K562 (cell line): ENCODE results near the gene FGD1. TPM values are rescaled to one million over a fixed set of nuclear protein-coding genes. Genes with fewer than 3 reads are reported as not detected.

Experiments
- ATAC-seq: fragments of 200-7000 bp; cut with Tn5 transposase; 3 replicates; pipeline ENCODE4 v1.9.1; 2020; ENCODE audit warnings: moderate library complexity
- BruUV-seq: library from RNA; stranded (reverse); fragments of 400-500 nt; replicated peaks from 2 replicates; lab custom pipeline; 2021; lab: Mats Ljungman, UMichigan
- CTCF ChIA-PET: fragments of 300-600 bp; formaldehyde crosslinking; extraction: SDS; loops from one replicate; lab custom pipeline; 2021; ENCODE audit warnings: low intra/inter-chr PET ratio; lab: Yijun Ruan, JAX
- POLR2A ChIA-PET: fragments of 300-600, 350-650 bp; sonication (Branson Sonifier 250); formaldehyde crosslinking; extraction: SDS; loops from one replicate; lab custom pipeline; 2021; ENCODE audit warnings: antibody characterized with exemption, inconsistent platforms; lab: Yijun Ruan, JAX
- DNase-seq, 4 experiments: peaks; one replicate each; pipeline versions ENCODE4 v3.0.0 to v3.0.0-alpha.2; 2011 to 2018; ENCODE audit warnings: low spot score in 3 of 4, mixed read lengths in 3 of 4; ENCODE audit errors: extremely low read depth in 1 of 4
- FAIRE-seq: peaks from 2 replicates; lab custom pipeline; 2011; peaks lifted over from hg19 to GRCh38; lab: Jason Lieb, UNC
- H2AFZ ChIP-seq: 2 replicates; pipeline ENCODE4 v1.6.0; 2011; ENCODE audit warnings: low read depth, low read length, control low read depth, inconsistent platforms
- H3K27ac ChIP-seq: fragments of 200-600 bp; 3 replicates; pipeline ENCODE4 v1.8.0; 2011; ENCODE audit warnings: low read depth, mild to moderate bottlenecking, control low read depth, inconsistent platforms, low read length, moderate library complexity, mixed read lengths; ENCODE audit errors: extremely low read depth
- H3K27me3 ChIP-seq, 2 experiments: fragments of 300-600 bp in 1 of 2; 2 replicates in 1 of 2; 3 replicates in 1 of 2; pipeline versions ENCODE4 v1.6.0 to v1.8.0; 2011; ENCODE audit warnings: inconsistent platforms in 2 of 2, low read length in 2 of 2, mild to moderate bottlenecking in 1 of 2, mixed read lengths in 1 of 2, moderate library complexity in 1 of 2; ENCODE audit not compliant: control insufficient read depth in 2 of 2, insufficient read depth in 2 of 2
- H3K36me3 ChIP-seq: fragments of 300-600 bp; 3 replicates; pipeline ENCODE4 v1.8.0; 2011; ENCODE audit warnings: mild to moderate bottlenecking, low read length, inconsistent platforms; ENCODE audit not compliant: control insufficient read depth, insufficient read depth
- H3K4me1 ChIP-seq, 2 experiments: fragments of 200-600 bp in 1 of 2; replicated peaks in 1 of 2; 2 replicates in 1 of 2; 3 replicates in 1 of 2; pipeline versions ENCODE4 v1.5.1 to v1.8.0; 2011; ENCODE audit warnings: inconsistent platforms in 2 of 2, low read length in 2 of 2, mild to moderate bottlenecking in 1 of 2, mixed read lengths in 1 of 2, moderate library complexity in 1 of 2; ENCODE audit not compliant: control insufficient read depth in 2 of 2, insufficient read depth in 2 of 2
- H3K4me2 ChIP-seq: 2 replicates; pipeline ENCODE4 v1.6.1; 2011; ENCODE audit warnings: low read length, control low read depth, inconsistent platforms, mixed read lengths; ENCODE audit not compliant: insufficient read depth
- H3K4me3 ChIP-seq: fragments of 200-600 bp; sonication (generic), shearing (Covaris generic); 2 replicates; pipeline ENCODE4 v1.5.1; 2016; ENCODE audit warnings: control low read depth, inconsistent platforms
- H3K79me2 ChIP-seq: fragments of 200-600 bp; 3 replicates; pipeline ENCODE4 v1.8.0; 2011; ENCODE audit warnings: low read length, inconsistent platforms; ENCODE audit not compliant: control insufficient read depth, insufficient read depth
- H3K9ac ChIP-seq, 2 experiments: 2 replicates each; pipeline versions ENCODE4 v1.6.0 to v1.6.1; 2011; ENCODE audit warnings: low read depth in 2 of 2, low read length in 2 of 2, control low read depth in 1 of 2, inconsistent platforms in 1 of 2, mild to moderate bottlenecking in 1 of 2, mixed read lengths in 1 of 2; ENCODE audit not compliant: insufficient read depth in 1 of 2
- H3K9me1 ChIP-seq: one replicate; pipeline ENCODE4 v1.6.0; 2011; ENCODE audit warnings: inconsistent platforms, mild to moderate bottlenecking, low read length, moderate library complexity; ENCODE audit not compliant: control insufficient read depth, insufficient read depth
- H3K9me3 ChIP-seq: replicated peaks from 2 replicates; pipeline ENCODE4 v1.5.1; 2011; ENCODE audit warnings: low read depth, low read length, inconsistent platforms; ENCODE audit not compliant: control insufficient read depth, insufficient read depth
- H4K20me1 ChIP-seq: replicated peaks from 2 replicates; pipeline ENCODE4 v1.6.1; 2011; ENCODE audit warnings: low read length, inconsistent platforms, mixed read lengths; ENCODE audit not compliant: control insufficient read depth, insufficient read depth
- ASH1L ChIP-seq: fragments of 450-650 bp; IDR thresholded peaks from 2 replicates; pipeline ENCODE4 v1.6.1; 2018; ENCODE audit warnings: borderline replicate concordance, mild to moderate bottlenecking, low read depth; ENCODE audit not compliant: partially characterized antibody
- PHB ChIP-seq: fragments of 250-450 bp; sonication (Bioruptor Pico); IDR thresholded peaks from 2 replicates; pipeline ENCODE4 v1.5.0; 2021
- SP1 ChIP-seq: sonication (generic); formaldehyde crosslinking; IDR thresholded peaks from 2 replicates; pipeline ENCODE4 v1.8.1; 2022; ENCODE audit warnings: mild to moderate bottlenecking, missing genetic modification reagents
- TAF9B ChIP-seq: fragments of 450-650 bp; IDR thresholded peaks from 2 replicates; pipeline ENCODE4 v1.6.1; 2018; ENCODE audit warnings: mild to moderate bottlenecking; ENCODE audit not compliant: partially characterized antibody
- TSC22D4 ChIP-seq: fragments of 450-650 bp; IDR thresholded peaks from 2 replicates; pipeline ENCODE4 v1.6.1; 2016; ENCODE audit warnings: missing genetic modification characterization, missing biosample characterization, control low read depth
- ZNF212 ChIP-seq: fragments of 450-650 bp; formaldehyde crosslinking; IDR thresholded peaks from 2 replicates; pipeline ENCODE4 v1.4.0; 2020; ENCODE audit warnings: mild to moderate bottlenecking
- WGBS: fragments of 100-300 bp; shearing (Covaris generic); methylation state at CpG from one replicate; pipeline ENCODE4 v1.1.6; 2016; ENCODE audit warnings: low coverage, mixed read lengths; ENCODE audit not compliant: insufficient coverage; ENCODE audit errors: missing lambda C conversion rate; 5-methylcytosine and 5-hydroxymethylcytosine counted together
- in situ Hi-C: fragments of 300-500 bp; cut with MboI; formaldehyde crosslinking; loops from 4 replicates; pipeline ENCODE4 v1.15.0; 2018; ENCODE audit warnings: inconsistent platforms, mixed read lengths
- intact Hi-C: fragments of 100-400 bp; cut with micrococcal nuclease; formaldehyde crosslinking; loops from 2 replicates; pipeline ENCODE4 v1.14.2; 2022
- polyA plus RNA-seq, 8 experiments: library from polyadenylated mRNA; depleted of rRNA in 4 of 8; stranded (reverse) in 5 of 8; unstranded in 3 of 8; fragments of >200 nt; fragmentation: Nextera tagmentation in 2 of 8; fragmentation: Illumina TruSeq in 1 of 8; extraction: Ambion mirVana in 2 of 8; extraction: Trizol in 1 of 8; gene quantifications; 2 replicates each; pipeline versions ENCODE4 v1.2.1 to v1.2.3, GENCODE V29; 2011 to 2014; ENCODE audit warnings: inconsistent platforms in 1 of 8, missing spikeins in 1 of 8
- total RNA-seq, 7 experiments: library from RNA; depleted of rRNA in 6 of 7; stranded (reverse); fragments of >200 nt in 6 of 7; fragmentation: Illumina TruSeq in 2 of 7; extraction: Trizol in 2 of 7; gene quantifications; 2 replicates each; pipeline versions ENCODE4 v1.2.1 to v1.2.3, GENCODE V29; 2011 to 2021; ENCODE audit warnings: low replicate concordance in 1 of 7
- TF ChIP-seq, protein P1 (sequence below), 2 experiments: fragments of 450-650 bp in 1 of 2; sonication (generic) in 1 of 2; formaldehyde crosslinking in 1 of 2; IDR thresholded peaks; 2 replicates each; pipeline versions ENCODE4 v1.7.1 to v1.9.0; 2016 to 2022; ENCODE audit warnings: inconsistent platforms in 1 of 2, mild to moderate bottlenecking in 1 of 2, missing genetic modification reagents in 1 of 2

The FGD1 gene
- total and polyA plus RNA-seq, 9 of the 15 experiments (the other 6 are each of a cell fraction or from before 2014, with no cell fraction given) = 0.01 to 0.09 (median 0.04) TPM; not detected in 2

DNA sequence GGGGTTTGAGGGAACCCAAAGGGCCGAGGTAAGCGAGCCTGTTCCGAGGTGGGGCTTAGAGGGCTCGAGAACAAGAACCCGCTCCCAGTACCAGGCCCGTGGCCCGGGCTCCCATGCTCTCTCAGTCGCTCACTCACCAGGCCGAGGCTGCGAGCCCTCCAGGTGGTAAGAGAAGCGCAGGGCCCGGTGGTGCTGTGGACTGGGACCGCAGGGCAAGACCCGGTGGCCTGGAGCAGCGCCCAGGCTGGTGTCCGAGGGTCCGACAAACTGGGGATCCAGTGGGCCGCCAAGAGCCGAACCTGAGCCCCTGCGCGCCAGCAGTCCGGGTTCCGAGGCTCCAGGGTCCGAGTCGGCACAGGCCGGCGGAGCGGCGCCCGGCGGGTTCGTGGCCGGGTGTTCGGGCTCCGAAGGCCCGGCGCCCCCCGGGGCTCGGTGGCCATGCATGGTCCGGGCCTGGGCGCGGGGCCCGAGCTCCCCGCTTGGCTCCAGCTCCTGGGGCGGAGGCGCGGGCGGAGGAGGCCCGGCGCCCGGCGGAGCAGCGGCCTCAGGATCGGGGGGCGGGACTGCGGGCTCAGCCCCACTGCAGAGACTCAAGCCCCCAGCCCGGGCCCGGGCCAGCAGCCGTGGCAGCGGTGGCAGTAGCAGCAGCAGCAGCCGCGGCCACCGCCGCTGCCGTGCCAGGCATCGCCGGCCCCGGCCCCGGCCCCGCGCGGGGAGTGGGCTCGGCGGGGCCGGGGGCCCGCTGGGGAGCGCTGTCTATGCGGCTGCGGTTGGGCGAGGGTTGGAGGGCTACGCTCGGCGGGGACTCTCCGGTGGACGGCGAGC is 833 bp downstream of the FGD1 start:
- H3K4me2 ChIP-seq = no peak overlapping the region
- no peaks in the 10 kb centered on the region for H4K20me1 ChIP-seq
- FAIRE-seq = no peak
- no peak overlapping the region for H2AFZ ChIP-seq
- peak overlapping the region; percentile 13; the same call in 1 of the 2 replicates for H3K4me3 ChIP-seq
- POLR2A ChIA-PET = no interaction called here
- intact Hi-C loops (no loop called here), in situ Hi-C loops (no loop called here)
- no TSS peak for BruUV-seq
- WGBS = 50% methylated on average over 19 of the region's 86 CpGs
- H3K79me2 ChIP-seq = no peaks in the 10 kb centered on the region
- peaks cover 3 to 24% of the 10 kb centered on the region in 2 experiments; a peak in 2 of 5 replicates for H3K4me1 ChIP-seq
- H3K27me3 ChIP-seq = peaks cover 0 to 4% of the 10 kb centered on the region in 2 experiments; a peak in 1 of 5 replicates
- TF ChIP-seq TSC22D4 (tag) = no peak
- TF ChIP-seq PHB (CRISPR knock-in tag) = no peak
- no peak for TF ChIP-seq ZNF212 (CRISPR knock-in tag)
- no peak for TF ChIP-seq SP1 (CRISPR knock-in tag)
- no peak for TF ChIP-seq TAF9B
- no peak for TF ChIP-seq ASH1L
- TF ChIP-seq, protein P1, sequence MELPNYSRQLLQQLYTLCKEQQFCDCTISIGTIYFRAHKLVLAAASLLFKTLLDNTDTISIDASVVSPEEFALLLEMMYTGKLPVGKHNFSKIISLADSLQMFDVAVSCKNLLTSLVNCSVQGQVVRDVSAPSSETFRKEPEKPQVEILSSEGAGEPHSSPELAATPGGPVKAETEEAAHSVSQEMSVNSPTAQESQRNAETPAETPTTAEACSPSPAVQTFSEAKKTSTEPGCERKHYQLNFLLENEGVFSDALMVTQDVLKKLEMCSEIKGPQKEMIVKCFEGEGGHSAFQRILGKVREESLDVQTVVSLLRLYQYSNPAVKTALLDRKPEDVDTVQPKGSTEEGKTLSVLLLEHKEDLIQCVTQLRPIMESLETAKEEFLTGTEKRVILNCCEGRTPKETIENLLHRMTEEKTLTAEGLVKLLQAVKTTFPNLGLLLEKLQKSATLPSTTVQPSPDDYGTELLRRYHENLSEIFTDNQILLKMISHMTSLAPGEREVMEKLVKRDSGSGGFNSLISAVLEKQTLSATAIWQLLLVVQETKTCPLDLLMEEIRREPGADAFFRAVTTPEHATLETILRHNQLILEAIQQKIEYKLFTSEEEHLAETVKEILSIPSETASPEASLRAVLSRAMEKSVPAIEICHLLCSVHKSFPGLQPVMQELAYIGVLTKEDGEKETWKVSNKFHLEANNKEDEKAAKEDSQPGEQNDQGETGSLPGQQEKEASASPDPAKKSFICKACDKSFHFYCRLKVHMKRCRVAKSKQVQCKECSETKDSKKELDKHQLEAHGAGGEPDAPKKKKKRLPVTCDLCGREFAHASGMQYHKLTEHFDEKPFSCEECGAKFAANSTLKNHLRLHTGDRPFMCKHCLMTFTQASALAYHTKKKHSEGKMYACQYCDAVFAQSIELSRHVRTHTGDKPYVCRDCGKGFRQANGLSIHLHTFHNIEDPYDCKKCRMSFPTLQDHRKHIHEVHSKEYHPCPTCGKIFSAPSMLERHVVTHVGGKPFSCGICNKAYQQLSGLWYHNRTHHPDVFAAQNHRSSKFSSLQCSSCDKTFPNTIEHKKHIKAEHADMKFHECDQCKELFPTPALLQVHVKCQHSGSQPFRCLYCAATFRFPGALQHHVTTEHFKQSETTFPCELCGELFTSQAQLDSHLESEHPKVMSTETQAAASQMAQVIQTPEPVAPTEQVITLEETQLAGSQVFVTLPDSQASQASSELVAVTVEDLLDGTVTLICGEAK (IDR thresholded peaks at IDR 0.05) = no peak
- TF ChIP-seq, protein P1 (CRISPR knock-in tag; IDR thresholded peaks at IDR 0.05) = no peak
- CTCF ChIA-PET = no interaction called here
- H3K9ac ChIP-seq = no peak overlapping the region
- no peaks in the 10 kb centered on the region for H3K9me1 ChIP-seq
- DNase-seq = no peak
- no peak overlapping the region for H3K27ac ChIP-seq
- no peak for ATAC-seq
- no peaks in the 10 kb centered on the region for H3K9me3 ChIP-seq
- H3K36me3 ChIP-seq = no peaks in the 10 kb centered on the region
